Psoas muscle (tissue), 8 donors: ENCODE measurements around the gene ACOT13. TPM values are rescaled to one million over a fixed set of nuclear protein-coding genes. Genes with fewer than 3 reads are reported as not detected.
"Not testable (repeated sequence)": the region's sequence is repeated elsewhere in the genome, so short reads cannot be mapped to it uniquely, and the experiment has no call there.

Experiments used
- ATAC-seq, 4 donors: fragments of 200-7000 bp; cut with Tn5 transposase; one replicate each; pipeline ENCODE4 v1.9.1; 2020; ENCODE audit warnings: moderate library complexity in 3 of 4, mild to moderate bottlenecking in 2 of 4
- DNase-seq, 2 donors: peaks; one replicate each; pipeline ENCODE4 v3.0.0-alpha.2; 2020
- H3K27ac ChIP-seq: fragments of 200-600 bp; one replicate; pipeline ENCODE4 v1.8.0; 2022
- H3K27me3 ChIP-seq, 3 donors: fragments of 200-600 bp in 1 of 3; one replicate each; pipeline versions ENCODE4 v1.6.1 to v1.8.0; 2013 to 2022; ENCODE audit warnings: low read length in 2 of 3, mild to moderate bottlenecking in 2 of 3, moderate library complexity in 1 of 3; ENCODE audit not compliant: insufficient read depth in 3 of 3
- H3K36me3 ChIP-seq, 2 donors: fragments of 200-600 bp in 1 of 2; one replicate each; pipeline versions ENCODE4 v1.6.1 to v1.8.0; 2013 to 2022; ENCODE audit warnings: low read depth in 1 of 2, mild to moderate bottlenecking in 1 of 2, moderate library complexity in 1 of 2; ENCODE audit not compliant: insufficient read depth in 1 of 2
- H3K4me1 ChIP-seq: fragments of 200-600 bp; one replicate; pipeline ENCODE4 v1.8.0; 2022
- H3K4me3 ChIP-seq: fragments of 200-600 bp; one replicate; pipeline ENCODE4 v1.8.0; 2022; ENCODE audit warnings: mild to moderate bottlenecking
- H3K9me3 ChIP-seq: fragments of 200-600 bp; one replicate; pipeline ENCODE4 v1.8.0; 2022
- WGBS, 3 donors: extraction: QIAGEN DNeasy Blood & Tissue Kit; methylation state at CpG; one replicate each; pipeline versions ENCODE4 v1.1.6 to v1.1.7; 2013; 5-methylcytosine and 5-hydroxymethylcytosine counted together
- intact Hi-C, 2 donors: fragments of 100-400 bp; cut with DNase I; formaldehyde crosslinking; loops; one replicate each; pipeline versions ENCODE4 v1.11.0 to v1.14.2; 2022
- polyA plus RNA-seq, 3 donors: library from polyadenylated mRNA; stranded (reverse); fragments of 200-250 nt; gene quantifications; one replicate each; pipeline ENCODE4 v1.2.3, GENCODE V29; 2013
- total RNA-seq, 4 donors: library from RNA; stranded (reverse); fragmentation: NEBNext Ultra II Directional in 2 of 4; extraction: Animal tissue kit (Norgen Biotek cat#: 25700) in 2 of 4; gene quantifications; one replicate each; pipeline versions ENCODE4 v1.2.1 to v1.2.4, GENCODE V29; 2021 to 2023
- TF ChIP-seq, protein P1 (sequence below): fragments of 200-600 bp; IDR thresholded peaks from one replicate; pipeline ENCODE4 v1.8.0; 2022; ENCODE audit warnings: antibody characterized with exemption
- donor health status: healthy with polysubstance abuse.
- donor health status: DM: no; HTN: no; CAD: no; lungs with moderate emphysema.
- donor health status: Bipolar disorder and iron deficiency.
- donor health status: healthy.
- donor health status: DM: yes; HTN: yes; CAD: no.
- donor health status: DM: no; HTN: no; CAD: no.
- donor health status: DM: no; HTN: no; CAD: no.
- donor health status: DM: yes; HTN: yes; CAD: no.

ACOT13 gene
- total and polyA plus RNA-seq, 7 donors = 25.2 to 50.7 (median 37.4) TPM

DNA sequence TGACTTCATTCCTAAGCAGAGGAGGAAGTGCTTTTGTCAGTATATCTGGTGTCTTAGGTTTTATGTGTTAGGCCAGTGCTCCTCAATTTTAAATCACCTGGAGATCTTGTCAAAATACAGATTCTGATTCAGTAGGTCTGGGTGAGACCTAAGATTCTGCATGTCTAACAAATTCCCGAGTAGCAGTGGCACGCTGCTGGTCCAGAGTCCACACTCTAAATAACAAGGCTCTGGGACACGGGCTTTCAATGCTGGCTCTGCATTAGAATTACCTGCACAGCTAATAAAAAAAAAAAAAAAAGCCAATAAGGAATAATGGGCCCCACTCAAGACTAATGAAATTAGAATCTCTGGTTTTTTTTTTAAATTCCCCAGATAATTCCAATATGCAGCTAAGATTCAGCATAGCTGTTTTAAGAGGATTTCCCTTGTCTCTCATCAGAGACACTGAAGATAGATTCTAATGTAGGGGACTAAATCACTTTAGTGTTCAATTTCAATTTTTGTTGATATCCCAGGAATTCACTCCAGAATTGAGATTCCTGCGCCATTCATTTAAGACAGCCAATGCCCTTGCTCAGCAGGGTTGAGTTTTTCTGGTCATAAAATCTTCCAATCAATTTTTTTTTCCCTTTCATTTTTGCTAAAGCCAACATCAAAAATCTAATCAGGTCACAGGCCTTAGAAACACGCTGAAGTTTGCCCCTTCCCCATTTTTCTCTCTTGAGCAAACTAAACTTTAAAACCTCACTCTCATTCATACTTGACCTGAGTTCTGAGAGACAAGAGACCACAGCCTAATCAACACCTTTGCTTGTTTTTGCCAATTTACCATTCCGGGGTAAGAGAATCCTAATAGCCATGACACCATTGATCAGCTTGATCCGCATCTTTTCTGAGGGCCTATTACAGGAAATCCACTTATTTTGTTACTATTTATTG lies 2.6 kb upstream of the ACOT13 start:
- TF ChIP-seq, protein P1, sequence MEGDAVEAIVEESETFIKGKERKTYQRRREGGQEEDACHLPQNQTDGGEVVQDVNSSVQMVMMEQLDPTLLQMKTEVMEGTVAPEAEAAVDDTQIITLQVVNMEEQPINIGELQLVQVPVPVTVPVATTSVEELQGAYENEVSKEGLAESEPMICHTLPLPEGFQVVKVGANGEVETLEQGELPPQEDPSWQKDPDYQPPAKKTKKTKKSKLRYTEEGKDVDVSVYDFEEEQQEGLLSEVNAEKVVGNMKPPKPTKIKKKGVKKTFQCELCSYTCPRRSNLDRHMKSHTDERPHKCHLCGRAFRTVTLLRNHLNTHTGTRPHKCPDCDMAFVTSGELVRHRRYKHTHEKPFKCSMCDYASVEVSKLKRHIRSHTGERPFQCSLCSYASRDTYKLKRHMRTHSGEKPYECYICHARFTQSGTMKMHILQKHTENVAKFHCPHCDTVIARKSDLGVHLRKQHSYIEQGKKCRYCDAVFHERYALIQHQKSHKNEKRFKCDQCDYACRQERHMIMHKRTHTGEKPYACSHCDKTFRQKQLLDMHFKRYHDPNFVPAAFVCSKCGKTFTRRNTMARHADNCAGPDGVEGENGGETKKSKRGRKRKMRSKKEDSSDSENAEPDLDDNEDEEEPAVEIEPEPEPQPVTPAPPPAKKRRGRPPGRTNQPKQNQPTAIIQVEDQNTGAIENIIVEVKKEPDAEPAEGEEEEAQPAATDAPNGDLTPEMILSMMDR = no peak
- ATAC-seq = no peak
- Histone ChIP-seq H3K4me1 (peaks cover 42% of the 10 kb centered on the region), H3K4me3 (no peak overlapping the region), H3K27me3 (no peaks in the 10 kb centered on the region), H3K36me3 (peaks cover 0 to 34% of the 10 kb centered on the region in 2 donors), H3K27ac (no peak overlapping the region), H3K9me3 (no peaks in the 10 kb centered on the region)
- 89 to 94% (median 92%) methylated on average over 7 of the region's 7 CpGs for WGBS, 3 donors
- no peak for DNase-seq
- intact Hi-C loops = no loop called here

- TF ChIP-seq, protein P1 = no peak
- intact Hi-C loops = loop anchor here (5.0 kb wide), 2 partner anchors 36 to 56 kb away; no protein-coding TSS in a partner anchor
Observed at GRCh38 chr6:24666097-24666640, 708 bp upstream of the ACOT13 start.

DNA sequence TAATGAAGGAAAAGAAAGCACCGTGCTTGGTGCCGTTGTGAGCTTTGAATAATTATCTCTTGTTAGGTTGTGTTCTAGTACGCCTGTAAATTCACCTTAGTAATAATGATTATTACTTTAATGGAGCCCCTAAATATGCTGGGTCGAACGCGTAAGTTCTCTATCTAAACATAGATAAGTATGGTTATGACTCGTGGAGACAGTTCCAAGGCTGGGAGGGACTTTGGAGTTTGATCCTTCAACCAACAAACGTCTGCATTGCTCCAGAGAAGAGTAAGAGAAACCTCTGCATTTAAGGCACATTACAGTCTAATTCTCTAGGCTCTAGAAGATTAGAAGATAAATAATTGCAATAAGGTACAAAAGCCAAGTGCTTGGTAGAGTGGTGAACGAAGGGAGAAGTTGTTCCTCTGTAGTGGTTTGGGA lies 514 bp downstream of the ACOT13 start:
- DNase-seq (no peak), ATAC-seq (peak in 2 of 4 donors; percentile 26 to 52)
- intact Hi-C loops = loop anchor here (1.0 to 5.0 kb wide), 3 partner anchors 35 to 55 kb away; no protein-coding TSS in a partner anchor
- H3K36me3 ChIP-seq = peaks cover 0 to 25% of the 10 kb centered on the region in 2 donors
- H3K4me3 ChIP-seq = peak overlapping the region; percentile 94
- peak overlapping the region; percentile 92 for H3K27ac ChIP-seq
- TF ChIP-seq, protein P1 = no peak
- H3K4me1 ChIP-seq = peaks cover 33% of the 10 kb centered on the region
- no peaks in the 10 kb centered on the region for H3K9me3 ChIP-seq
- WGBS, 3 donors = 2 to 6% (median 2%) methylated on average over 9 of the region's 9 CpGs
- no peaks in the 10 kb centered on the region for H3K27me3 ChIP-seq

More at GRCh38 chr6:24666097-24666640, 708 bp upstream of the ACOT13 start:
- Histone ChIP-seq H3K27me3 (no peaks in the 10 kb centered on the region), H3K9me3 (no peaks in the 10 kb centered on the region), H3K36me3 (peaks cover 0 to 34% of the 10 kb centered on the region in 2 donors), H3K27ac (peak overlapping the region; percentile 92), H3K4me1 (peaks cover 33% of the 10 kb centered on the region), H3K4me3 (peak overlapping the region; percentile 94)
- WGBS, 3 donors = 0 to 1% (median 1%) methylated on average over 26 of the region's 26 CpGs
- ATAC-seq (peak; percentile 4 to 41 (median 20)), DNase-seq (peak; percentile 27 to 65)

DNA sequence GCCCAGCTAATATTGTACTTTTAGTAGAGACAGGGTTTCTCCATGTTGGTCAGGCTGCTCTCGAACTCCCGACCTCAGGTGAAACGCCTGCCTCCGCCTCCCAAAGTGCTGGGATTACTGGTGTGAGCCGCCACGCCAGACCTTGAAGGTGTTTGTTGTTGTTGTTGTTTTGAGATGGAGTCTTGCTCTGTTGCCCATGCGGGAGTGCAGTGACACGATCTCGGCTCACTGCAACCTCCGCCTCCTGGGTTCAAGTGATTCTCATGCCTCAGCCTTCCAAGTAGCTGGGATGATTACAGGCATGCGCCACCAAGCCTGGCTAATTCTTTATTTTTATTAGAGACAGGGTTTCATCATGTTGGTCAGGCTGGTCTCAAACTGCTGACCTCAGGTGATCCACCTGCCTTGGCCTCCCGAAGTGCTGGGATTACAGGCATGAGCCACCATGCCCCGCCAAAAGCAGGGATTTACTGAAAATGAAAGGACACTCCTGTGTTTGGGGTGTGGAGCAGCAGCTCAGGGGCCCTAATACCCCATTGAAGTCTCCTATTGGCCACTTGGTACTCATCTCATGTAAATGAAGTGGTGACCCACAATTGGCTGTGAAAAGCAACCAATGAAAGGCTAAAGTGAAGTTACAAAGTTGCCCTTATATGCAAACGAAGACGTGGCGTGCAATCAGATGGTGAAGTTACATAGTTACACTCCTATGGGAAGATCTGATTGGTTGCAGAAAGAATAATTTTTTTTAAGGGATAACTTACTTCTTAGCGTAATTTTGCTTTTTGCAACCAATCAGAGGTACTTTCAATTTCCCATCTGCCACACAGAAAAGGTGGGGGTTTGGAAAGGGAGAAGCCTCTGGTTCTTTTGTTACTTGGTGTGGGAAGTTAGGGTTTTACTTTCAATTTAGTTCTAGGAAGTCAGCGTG lies 1.5 kb downstream of the ACOT13 start:
- intact Hi-C loops = loop anchor here (5.0 kb wide), 2 partner anchors 34 to 54 kb away; no protein-coding TSS in a partner anchor
- H3K9me3 ChIP-seq, DNase-seq, H3K27me3 ChIP-seq, ATAC-seq: not testable (repeated sequence)
- Histone ChIP-seq H3K36me3 (peaks cover 0 to 16% of the 10 kb centered on the region in 2 donors), H3K4me1 (peaks cover 33% of the 10 kb centered on the region), H3K27ac (peak overlapping the region; percentile 92), H3K4me3 (peak overlapping the region; percentile 94)
- WGBS, 3 donors = 94 to 96% (median 95%) methylated on average over 18 of the region's 18 CpGs
